Activated CD4-positive, alpha-beta T cell treated with anti-CD3 and anti-CD28 coated beads for 36 hours (primary cell): ENCODE results near the gene RNF126. TPM values are rescaled to one million over a fixed set of nuclear protein-coding genes. Genes with fewer than 3 reads are reported as not detected.

Experiments
- ATAC-seq: fragments of 200-7000 bp; cut with Tn5 transposase; one replicate; pipeline ENCODE4 v1.10.0; 2021; ENCODE audit warnings: mild to moderate bottlenecking, moderate library complexity
- CTCF ChIA-PET: fragments of 350-600 bp; sonication (Branson Sonifier 250); formaldehyde crosslinking; loops from one replicate; lab custom pipeline; 2021; ENCODE audit warnings: antibody characterized with exemption; lab: Charles Lee
- POLR2A ChIA-PET: fragments of 350-600 bp; sonication (Branson Sonifier 250); formaldehyde crosslinking; loops from one replicate; lab custom pipeline; 2021; ENCODE audit warnings: antibody characterized with exemption, inconsistent platforms; lab: Charles Lee
- DNase-seq: peaks from one replicate; pipeline ENCODE4 v3.0.0-alpha.2; 2020
- H3K27ac Mint-ChIP-seq: one replicate; pipeline ENCODE4 v1.8.0; 2021; ENCODE audit warnings: mixed read lengths
- H3K27me3 Mint-ChIP-seq: one replicate; pipeline ENCODE4 v1.8.0; 2021; ENCODE audit warnings: mixed read lengths
- H3K36me3 Mint-ChIP-seq: one replicate; pipeline ENCODE4 v1.8.0; 2021; ENCODE audit warnings: low read depth, mixed read lengths
- H3K4me1 Mint-ChIP-seq: one replicate; pipeline ENCODE4 v1.8.0; 2021; ENCODE audit warnings: mixed read lengths
- H3K4me3 Mint-ChIP-seq: one replicate; pipeline ENCODE4 v1.8.0; 2021; ENCODE audit warnings: mild to moderate bottlenecking, moderate library complexity, mixed read lengths
- H3K9me3 Mint-ChIP-seq: one replicate; pipeline ENCODE4 v1.8.0; 2021; ENCODE audit warnings: low read depth, mixed read lengths
- intact Hi-C, 2 experiments: fragments of 100-400 bp; cut with DNase I in 1 of 2; cut with micrococcal nuclease in 1 of 2; formaldehyde crosslinking; loops; one replicate each; pipeline versions ENCODE4 v1.14.2 to v1.15.1; 2022 to 2024; cut with DNase I, micrococcal nuclease
- total RNA-seq, 2 experiments: library from RNA; stranded (reverse); gene quantifications; one replicate each; pipeline ENCODE4 v1.2.3, GENCODE V29; 2021

The RNF126 gene
- total RNA-seq, 2 experiments from 2014 or later, result 83.0 to 91.3 TPM

GRCh38 chr19:651114-651818 lies 11.7 kb downstream of the RNF126 start:
- CTCF ChIA-PET, result no interaction called here
- no peaks in the 10 kb centered on the region for H3K27me3 Mint-ChIP-seq
- no peak overlapping the region for H3K27ac Mint-ChIP-seq
- no peak overlapping the region for H3K4me3 Mint-ChIP-seq
- intact Hi-C loops, result no loop called here
- no peaks in the 10 kb centered on the region for H3K9me3 Mint-ChIP-seq
- peaks cover 15% of the 10 kb centered on the region for H3K4me1 Mint-ChIP-seq
- H3K36me3 Mint-ChIP-seq, result peaks cover 32% of the 10 kb centered on the region
- POLR2A ChIA-PET, result no interaction called here
- ATAC-seq (no peak), DNase-seq (no peak)

GRCh38 chr19:650121-650520 lies 12.9 kb downstream of the RNF126 start:
- Mint-ChIP-seq H3K36me3 (peaks cover 24% of the 10 kb centered on the region), H3K27me3 (no peaks in the 10 kb centered on the region), H3K4me1 (peaks cover 7% of the 10 kb centered on the region), H3K9me3 (no peaks in the 10 kb centered on the region), H3K27ac (no peak overlapping the region), H3K4me3 (no peak overlapping the region)
- DNase-seq (no peak), ATAC-seq (no peak)
- CTCF ChIA-PET, result interaction anchor here (0.7 kb wide), 1 partner anchor 26 kb away, joined by 3 read pairs; no protein-coding TSS in a partner anchor
- intact Hi-C loops, result no loop called here
- POLR2A ChIA-PET, result no interaction called here

GRCh38 chr19:648904-649801 lies 13.9 kb downstream of the RNF126 start:
- H3K27ac Mint-ChIP-seq, result no peak overlapping the region
- H3K4me1 Mint-ChIP-seq, result peaks cover 2% of the 10 kb centered on the region
- ATAC-seq (no peak), DNase-seq (no peak)
- peaks cover 22% of the 10 kb centered on the region for H3K36me3 Mint-ChIP-seq
- intact Hi-C loops, result no loop called here
- H3K4me3 Mint-ChIP-seq, result no peak overlapping the region
- no peaks in the 10 kb centered on the region for H3K9me3 Mint-ChIP-seq
- H3K27me3 Mint-ChIP-seq, result no peaks in the 10 kb centered on the region
- ChIA-PET POLR2A (no interaction called here), CTCF (no interaction called here)

- POLR2A ChIA-PET, result no interaction called here
- intact Hi-C loops, result no loop called here
- H3K4me3 Mint-ChIP-seq, result no peak overlapping the region
- peaks cover 22% of the 10 kb centered on the region for H3K36me3 Mint-ChIP-seq
- no peak overlapping the region for H3K27ac Mint-ChIP-seq
- no peaks in the 10 kb centered on the region for H3K27me3 Mint-ChIP-seq
- no peaks in the 10 kb centered on the region for H3K4me1 Mint-ChIP-seq
- DNase-seq (no peak), ATAC-seq (no peak)
- CTCF ChIA-PET, result no interaction called here
- no peaks in the 10 kb centered on the region for H3K9me3 Mint-ChIP-seq
Observed at GRCh38 chr19:648305-648704, 14.7 kb downstream of the RNF126 start.

GRCh38 chr19:647566-648284 lies 15.3 kb downstream of the RNF126 start:
- H3K4me3 Mint-ChIP-seq, result no peak overlapping the region
- H3K27ac Mint-ChIP-seq, result no peak overlapping the region
- ChIA-PET CTCF (no interaction called here), POLR2A (no interaction called here)
- H3K4me1 Mint-ChIP-seq, result no peaks in the 10 kb centered on the region
- no peaks in the 10 kb centered on the region for H3K27me3 Mint-ChIP-seq
- no peak for DNase-seq
- H3K36me3 Mint-ChIP-seq, result peaks cover 18% of the 10 kb centered on the region
- no peak for ATAC-seq
- intact Hi-C loops, result no loop called here
- H3K9me3 Mint-ChIP-seq, result no peaks in the 10 kb centered on the region

GRCh38 chr19:646779-647565 lies 16.0 kb downstream of the RNF126 start:
- no peak for ATAC-seq
- POLR2A ChIA-PET, result no interaction called here
- no peaks in the 10 kb centered on the region for H3K4me1 Mint-ChIP-seq

GRCh38 chr19:645912-646778 lies 16.9 kb downstream of the RNF126 start:
- CTCF ChIA-PET, result interaction anchor here (0.8 kb wide), 1 partner anchor 61 kb away, joined by 3 read pairs; no protein-coding TSS in a partner anchor
- Mint-ChIP-seq H3K27ac (no peak overlapping the region), H3K4me3 (no peak overlapping the region), H3K9me3 (no peaks in the 10 kb centered on the region), H3K27me3 (no peaks in the 10 kb centered on the region), H3K36me3 (peaks cover 18% of the 10 kb centered on the region), H3K4me1 (no peaks in the 10 kb centered on the region)
- intact Hi-C loops, result no loop called here
- no peak for DNase-seq
- POLR2A ChIA-PET, result no interaction called here
- ATAC-seq, result peak; percentile 11

More at GRCh38 chr19:646779-647565, 16.0 kb downstream of the RNF126 start:
- no peak overlapping the region for H3K4me3 Mint-ChIP-seq
- H3K36me3 Mint-ChIP-seq, result peaks cover 18% of the 10 kb centered on the region
- CTCF ChIA-PET, result no interaction called here
- H3K27me3 Mint-ChIP-seq, result no peaks in the 10 kb centered on the region
- intact Hi-C loops, result no loop called here
- no peak overlapping the region for H3K27ac Mint-ChIP-seq
- DNase-seq, result no peak
- no peaks in the 10 kb centered on the region for H3K9me3 Mint-ChIP-seq

- Mint-ChIP-seq H3K4me3 (no peak overlapping the region), H3K36me3 (peaks cover 14% of the 10 kb centered on the region), H3K27me3 (no peaks in the 10 kb centered on the region), H3K9me3 (no peaks in the 10 kb centered on the region), H3K27ac (no peak overlapping the region), H3K4me1 (no peaks in the 10 kb centered on the region)
- ATAC-seq (no peak), DNase-seq (no peak)
- CTCF ChIA-PET, result no interaction called here
- intact Hi-C loops, result no loop called here
- POLR2A ChIA-PET, result no interaction called here
Observed at GRCh38 chr19:644789-645188, 18.2 kb downstream of the RNF126 start.

GRCh38 chr19:644363-644762 lies 18.7 kb downstream of the RNF126 start:
- no peak for ATAC-seq
- H3K4me1 Mint-ChIP-seq, result peaks cover 2% of the 10 kb centered on the region
- H3K36me3 Mint-ChIP-seq, result peaks cover 12% of the 10 kb centered on the region
- H3K27ac Mint-ChIP-seq, result no peak overlapping the region
- intact Hi-C loops, result no loop called here
- CTCF ChIA-PET, result no interaction called here
- no peak overlapping the region for H3K4me3 Mint-ChIP-seq
- no peaks in the 10 kb centered on the region for H3K9me3 Mint-ChIP-seq
- peaks cover under 1% of the 10 kb centered on the region for H3K27me3 Mint-ChIP-seq
- POLR2A ChIA-PET, result no interaction called here
- DNase-seq, result no peak

GRCh38 chr19:643736-644135 lies 19.3 kb downstream of the RNF126 start:
- H3K36me3 Mint-ChIP-seq, result peaks cover 10% of the 10 kb centered on the region
- H3K4me1 Mint-ChIP-seq, result peaks cover 6% of the 10 kb centered on the region
- peaks cover 2% of the 10 kb centered on the region for H3K27me3 Mint-ChIP-seq
- DNase-seq (no peak), ATAC-seq (no peak)
- intact Hi-C loops, result no loop called here
- ChIA-PET CTCF (no interaction called here), POLR2A (no interaction called here)
- H3K4me3 Mint-ChIP-seq, result no peak overlapping the region
- no peak overlapping the region for H3K27ac Mint-ChIP-seq
- H3K9me3 Mint-ChIP-seq, result no peaks in the 10 kb centered on the region
